GM18861 (cell line): ENCODE measurements around the gene PFDN1.
"Not testable (repeated sequence)": the region's sequence is repeated elsewhere in the genome, so short reads cannot be mapped to it uniquely, and the experiment has no call there.

Experiments used
- ATAC-seq: cut with Tn5 transposase; IDR thresholded peaks from one replicate; pipeline ENCODE4 v1.9.1; 2021; ENCODE audit not compliant: unreplicated experiment

Gene PFDN1

GRCh38 chr5:140219068-140219991 is 83.6 kb downstream of the PFDN1 start:
- no peak for ATAC-seq

GRCh38 chr5:140217299-140218026 is 85.4 kb downstream of the PFDN1 start:
- no peak for ATAC-seq

DNA sequence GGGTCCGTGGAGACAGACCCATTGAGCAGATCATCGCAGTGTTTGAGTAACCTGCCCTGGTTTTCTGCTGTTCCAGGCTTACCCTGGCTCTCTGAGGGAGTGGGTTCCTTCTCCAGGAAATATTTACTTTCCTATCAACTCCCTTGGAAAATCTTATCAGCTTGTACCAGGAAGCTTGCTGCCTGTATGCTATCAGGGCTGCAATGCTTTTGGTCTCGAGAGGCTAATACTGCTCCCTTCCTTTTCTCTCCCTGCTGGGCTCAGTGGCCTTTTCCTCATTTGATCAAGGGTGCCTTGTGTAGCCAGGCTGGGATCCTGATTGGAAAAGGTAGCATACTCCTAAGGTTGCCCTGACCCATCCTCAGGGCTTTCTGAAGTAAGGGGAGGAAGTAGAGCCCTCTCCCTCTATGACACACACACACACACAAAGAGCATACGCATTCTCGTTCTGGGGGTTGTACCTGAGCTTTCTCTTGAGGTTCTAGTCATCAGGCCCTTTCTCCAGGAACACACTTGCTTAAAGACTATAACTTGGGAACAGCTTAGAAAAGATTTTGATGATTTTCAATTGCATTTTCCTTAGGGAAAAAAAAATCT is 86.3 kb downstream of the PFDN1 start:
- ATAC-seq = no peak

GRCh38 chr5:140215276-140215675 is 87.6 kb downstream of the PFDN1 start:
- ATAC-seq = no peak

DNA sequence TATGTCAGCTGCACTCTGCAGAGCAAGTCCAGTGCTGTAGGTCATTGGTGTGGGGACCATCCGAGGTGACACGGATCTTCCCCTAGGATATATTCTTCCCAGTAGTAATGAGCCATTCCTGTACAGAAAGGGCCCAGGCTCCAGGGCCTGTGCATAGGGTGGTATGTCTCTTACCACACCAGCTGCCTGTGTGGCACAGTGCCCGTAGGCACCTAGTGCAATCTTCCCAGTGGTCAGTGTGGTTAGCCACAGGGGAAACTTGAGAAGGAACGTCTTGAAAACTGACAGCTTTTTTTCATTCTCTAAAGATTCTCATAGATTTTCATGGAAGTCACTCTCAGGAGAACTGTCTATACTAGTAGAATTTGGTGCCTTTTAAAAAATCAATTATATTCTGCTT is 88.1 kb downstream of the PFDN1 start:
- no peak for ATAC-seq

- peak; percentile 57 for ATAC-seq
Measured at GRCh38 chr5:140213370-140213983, 89.4 kb downstream of the PFDN1 start.

DNA sequence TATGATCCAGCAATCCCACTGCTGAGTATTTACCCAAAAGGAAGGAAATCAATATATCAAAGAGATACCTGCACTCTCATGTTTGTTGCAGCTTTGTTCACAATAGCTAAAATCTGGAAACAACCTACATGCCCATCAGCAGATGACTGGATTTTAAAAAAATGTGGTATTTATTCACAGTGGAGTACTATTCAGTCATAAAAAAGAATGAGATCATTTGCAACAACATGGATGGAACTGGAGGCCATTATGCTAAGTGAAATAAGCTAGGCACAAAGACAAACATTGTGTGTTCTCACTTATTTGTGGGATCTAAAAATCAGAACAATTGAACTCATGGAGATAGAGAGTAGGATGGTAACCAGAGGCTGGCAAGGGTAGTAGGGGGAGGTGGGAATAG is 94.8 kb downstream of the PFDN1 start:
- no peak for ATAC-seq

GRCh38 chr5:140207250-140207964 is 95.5 kb downstream of the PFDN1 start:
- no peak for ATAC-seq

- no peak for ATAC-seq
Measured at GRCh38 chr5:140205952-140206351, 96.9 kb downstream of the PFDN1 start.

GRCh38 chr5:140205216-140205615 is 97.7 kb downstream of the PFDN1 start:
- ATAC-seq = no peak

DNA sequence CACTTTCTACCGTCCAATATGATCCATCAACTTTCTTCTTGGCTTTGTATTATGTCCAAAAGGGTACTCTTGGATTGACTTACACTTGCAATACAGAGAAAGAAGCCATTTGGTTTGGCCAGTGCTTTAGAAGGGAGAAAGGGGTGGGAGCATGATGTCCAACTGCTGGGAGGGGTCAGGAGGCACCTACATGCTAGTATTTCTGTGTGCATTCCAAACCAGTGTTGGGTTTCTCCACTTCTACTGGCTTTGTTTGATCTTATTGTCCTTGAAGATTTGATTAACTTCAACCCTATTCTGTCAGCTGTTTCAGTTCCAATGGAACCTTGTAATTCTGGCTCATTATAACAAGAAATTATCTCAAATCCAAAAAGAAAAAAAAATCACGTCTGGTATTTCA is 100.3 kb downstream of the PFDN1 start:
- no peak for ATAC-seq

DNA sequence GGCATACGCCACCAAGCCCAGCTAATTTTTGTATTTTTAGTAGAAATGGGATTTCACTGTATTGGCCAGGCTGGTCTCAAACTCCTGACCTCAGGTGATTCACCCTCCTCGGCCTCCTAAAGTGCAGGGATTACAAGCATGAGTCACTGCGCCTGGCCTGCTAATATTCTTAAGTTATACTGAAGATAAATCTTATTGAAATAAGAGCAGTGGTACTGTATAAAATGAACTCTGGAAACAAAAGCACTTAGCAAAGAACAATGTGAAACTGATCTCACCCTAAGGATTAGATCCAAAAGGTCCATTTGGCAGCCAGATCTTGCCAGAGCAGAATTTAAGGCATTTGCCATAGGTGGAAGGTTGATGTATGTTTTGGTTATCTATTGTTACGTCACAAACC is 100.8 kb downstream of the PFDN1 start:
- ATAC-seq = no peak

- ATAC-seq = not testable (repeated sequence)
Measured at GRCh38 chr5:140198915-140199314, 104.0 kb downstream of the PFDN1 start.

DNA sequence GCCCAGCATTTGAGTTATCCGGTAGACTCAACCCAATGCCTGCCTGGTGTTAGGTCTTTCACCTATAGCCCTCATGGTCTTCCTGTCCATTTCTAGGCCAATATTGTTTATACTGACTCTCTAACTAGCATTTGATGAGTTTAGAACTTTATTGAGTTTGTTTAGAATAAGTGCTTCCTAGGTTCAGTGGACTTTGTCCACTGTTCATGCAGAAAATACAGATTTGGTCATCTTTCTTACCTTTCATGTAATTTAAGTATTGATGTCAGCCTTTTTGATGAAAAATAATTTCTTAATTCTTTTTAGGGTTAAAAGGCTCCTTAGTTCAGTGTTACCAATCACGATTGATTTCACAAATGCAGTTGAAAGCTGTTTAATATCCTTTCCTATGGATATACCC is 105.9 kb downstream of the PFDN1 start:
- no peak for ATAC-seq

DNA sequence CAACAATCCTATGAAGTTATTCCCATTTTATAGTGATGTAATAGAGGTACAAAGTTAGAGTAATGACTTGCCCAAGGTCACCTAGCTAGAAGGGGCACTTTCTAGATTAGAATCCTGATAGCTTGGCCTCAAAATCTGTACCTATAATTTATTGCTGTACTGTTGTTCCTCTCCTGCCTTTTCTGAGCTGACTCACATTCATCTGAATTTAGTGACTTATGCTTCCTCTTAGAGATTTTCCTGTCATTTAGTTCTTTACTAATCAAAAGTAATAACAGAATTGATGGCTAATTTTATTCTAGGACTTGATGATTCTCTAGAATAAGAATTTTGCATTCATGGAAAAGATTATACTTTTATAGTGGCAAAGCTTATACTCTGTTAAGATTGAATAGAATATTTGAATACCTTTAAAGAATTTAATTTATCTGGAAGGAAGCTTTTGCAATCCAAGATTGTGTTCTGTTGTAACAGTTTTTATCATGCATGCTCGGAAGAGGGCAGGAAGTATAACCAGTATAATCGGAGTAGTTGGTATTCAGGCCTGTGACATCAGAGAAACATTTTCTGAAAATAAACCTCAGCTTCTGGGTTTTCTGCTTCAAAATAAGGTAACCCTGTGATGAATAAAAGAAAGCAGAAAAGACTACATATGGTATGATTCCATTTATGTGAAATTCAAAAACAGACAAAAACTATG is 106.6 kb downstream of the PFDN1 start:
- no peak for ATAC-seq
